NCI-H1092 (cell line): ENCODE data around the gene ZNF880.
"Not testable (repeated sequence)": the region's sequence is repeated elsewhere in the genome, so short reads cannot be mapped to it uniquely, and the experiment has no call there.

Experiments used
- DNase-seq: peaks from one replicate; lab custom pipeline; 2025; lab: John Stamatoyannopoulos, UW

The ZNF880 gene

DNA sequence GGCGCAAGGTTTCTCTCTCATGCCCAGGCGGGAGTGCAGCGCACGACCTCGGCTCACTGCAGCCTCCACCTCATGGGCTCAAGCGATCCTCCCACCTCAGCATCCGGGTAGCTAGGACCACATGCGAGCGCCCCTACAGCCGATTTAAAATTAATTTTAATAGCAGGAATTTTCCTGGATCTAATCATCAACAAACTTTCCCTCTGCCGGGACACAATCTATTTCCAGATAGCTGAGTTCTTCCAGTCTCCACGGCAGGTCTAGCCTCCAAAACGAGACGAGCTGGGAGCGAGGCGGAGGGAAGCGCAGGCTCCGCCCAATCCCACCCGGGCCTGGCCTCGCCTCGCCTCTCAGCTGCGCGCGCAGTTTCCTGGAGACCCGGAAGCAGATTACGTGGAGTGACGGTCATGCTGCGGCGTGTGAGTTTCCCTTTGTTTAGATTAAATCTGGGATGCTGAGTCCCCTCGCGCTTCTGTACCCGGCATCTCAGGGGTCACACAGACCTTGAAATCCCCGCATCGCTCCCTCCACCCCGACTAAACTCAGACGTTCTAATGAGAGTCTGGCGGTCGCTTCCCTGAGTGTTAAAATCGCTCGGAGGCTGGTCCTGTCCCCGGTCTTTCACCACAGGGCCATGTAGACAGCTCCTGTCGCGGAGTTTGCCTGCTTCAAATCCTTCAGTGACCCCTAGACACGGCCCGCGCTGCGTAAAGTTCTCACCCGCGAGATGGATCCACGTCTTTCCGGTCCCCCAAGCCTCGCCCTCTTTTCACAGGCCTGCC is at the start of gene ZNF880:
Gene ZNF880, plus strand, starts transcription at position 365 of the 782 bp plus-strand sequence. Its CDS starts 43 bp downstream, at position 408.
- peak; percentile 51 for DNase-seq

GRCh38 chr19:52322429-52322828 is 47.3 kb upstream of the ZNF880 start:
- no peak for DNase-seq

GRCh38 chr19:52331757-52332156 is 38.0 kb upstream of the ZNF880 start:
- no peak for DNase-seq

DNA sequence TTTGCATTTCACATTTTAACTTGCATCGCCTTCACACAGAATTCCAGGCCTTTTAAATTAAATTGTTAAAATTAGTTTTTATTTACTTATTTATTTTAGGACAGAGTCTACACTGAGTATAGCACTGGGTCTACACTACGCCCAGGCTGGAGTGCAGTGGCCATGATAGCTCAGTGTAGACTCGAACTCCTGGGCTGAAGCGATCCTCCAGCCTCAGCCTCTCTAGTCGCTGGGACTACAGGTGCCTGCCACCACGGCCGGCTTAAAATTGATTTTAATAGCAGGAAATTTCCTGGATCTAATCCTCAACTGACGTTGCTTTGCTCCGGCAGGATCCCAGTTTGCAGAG is 34.0 kb upstream of the ZNF880 start:
- no peak for DNase-seq

GRCh38 chr19:52336117-52336790 is 33.5 kb upstream of the ZNF880 start, which contains the start of gene ZNF610:
ZNF610 (plus strand) TSS chr19:52336243; CDS start chr19:52349173, 12,930 bp downstream.
- DNase-seq = peak; percentile 78

DNA sequence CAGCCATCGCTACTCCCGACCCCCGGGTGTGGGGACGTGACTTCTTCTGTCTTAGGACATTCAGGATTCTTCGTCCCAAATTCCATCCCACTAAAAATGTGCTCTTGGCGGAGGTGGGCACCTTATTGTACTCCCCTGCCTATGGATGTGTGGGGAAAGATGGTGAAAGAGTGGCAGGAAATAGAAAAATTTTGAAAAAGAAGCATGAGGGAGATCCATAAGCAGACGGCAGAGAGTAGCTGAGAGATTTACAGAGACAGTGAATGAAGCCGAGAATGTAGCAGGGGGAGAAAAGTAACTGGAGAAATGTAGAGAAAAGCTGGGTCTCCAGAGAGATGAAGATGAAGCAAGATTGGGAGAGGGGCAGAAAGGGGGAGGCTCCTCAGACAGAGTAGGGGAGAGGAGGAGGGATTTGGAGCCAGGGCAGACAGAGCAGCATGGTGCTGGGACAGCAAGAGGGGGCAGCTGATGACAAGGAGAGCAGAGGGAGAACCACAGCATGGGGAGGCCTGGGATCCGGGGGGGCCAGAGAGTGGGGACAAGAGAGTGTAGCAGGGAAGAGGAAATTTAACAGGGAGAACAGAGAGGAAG is 32.8 kb upstream of the ZNF880 start:
- DNase-seq = no peak

DNA sequence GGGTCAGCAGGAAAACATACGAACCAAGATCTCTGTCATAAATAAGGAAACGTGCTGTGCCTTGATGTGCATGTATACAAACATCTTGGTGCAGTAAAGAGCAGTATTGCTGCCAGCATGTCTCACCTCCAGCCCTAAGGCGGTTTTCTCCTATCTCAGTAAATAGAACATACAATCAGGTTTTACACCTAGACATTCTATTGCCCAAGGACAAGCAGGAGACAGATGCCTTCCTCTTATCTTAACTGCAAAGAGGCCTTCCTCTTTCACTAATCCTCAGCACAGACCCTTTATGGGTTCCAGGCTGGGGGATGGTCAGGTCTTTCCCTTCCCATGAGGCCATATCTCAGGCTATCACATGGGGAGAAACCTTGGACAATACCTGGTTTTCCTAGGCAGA is 30.7 kb upstream of the ZNF880 start:
- DNase-seq = not testable (repeated sequence)

DNA sequence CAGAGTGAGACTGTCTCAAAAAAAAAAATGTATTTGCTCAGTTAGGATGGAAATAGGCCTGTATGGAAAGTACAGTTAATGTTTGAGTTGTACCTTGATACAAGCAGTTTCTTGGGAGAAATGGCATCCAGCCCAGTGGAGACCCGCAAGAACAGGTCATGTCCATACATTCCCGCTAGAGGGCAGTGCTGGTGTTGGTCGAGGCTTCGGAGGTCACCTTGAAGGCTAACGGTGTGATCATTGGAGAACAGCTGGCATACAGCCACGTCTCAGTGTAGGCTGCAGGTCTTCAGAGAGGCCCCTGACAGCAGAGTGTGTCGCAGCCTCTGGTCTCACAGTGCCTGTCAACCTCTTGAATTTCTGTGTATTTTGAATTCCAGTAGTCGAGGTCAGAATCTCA is 26.2 kb upstream of the ZNF880 start:
- peak; percentile 17 for DNase-seq

GRCh38 chr19:52345162-52345561 is 24.6 kb upstream of the ZNF880 start:
- DNase-seq = no peak

- no peak for DNase-seq
Measured at GRCh38 chr19:52351512-52351911, 18.2 kb upstream of the ZNF880 start.

DNA sequence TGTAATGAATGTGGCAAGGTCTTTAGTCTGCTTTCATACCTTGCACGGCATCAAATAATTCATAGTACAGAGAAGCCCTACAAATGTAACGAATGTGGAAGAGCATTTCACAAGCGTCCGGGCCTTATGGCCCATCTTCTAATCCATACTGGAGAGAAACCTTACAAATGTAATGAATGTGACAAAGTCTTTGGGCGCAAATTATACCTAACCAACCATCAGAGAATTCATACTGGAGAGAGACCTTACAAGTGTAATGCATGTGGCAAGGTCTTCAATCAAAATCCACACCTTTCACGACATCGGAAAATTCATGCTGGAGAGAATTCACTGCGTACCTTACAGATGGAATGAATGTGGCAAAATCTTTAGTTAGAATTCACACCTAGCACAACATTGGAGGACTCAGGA is 3.3 kb upstream of the ZNF880 start:
- DNase-seq = no peak

- DNase-seq = no peak
Measured at GRCh38 chr19:52370341-52370710, 603 bp downstream of the ZNF880 start.

DNA sequence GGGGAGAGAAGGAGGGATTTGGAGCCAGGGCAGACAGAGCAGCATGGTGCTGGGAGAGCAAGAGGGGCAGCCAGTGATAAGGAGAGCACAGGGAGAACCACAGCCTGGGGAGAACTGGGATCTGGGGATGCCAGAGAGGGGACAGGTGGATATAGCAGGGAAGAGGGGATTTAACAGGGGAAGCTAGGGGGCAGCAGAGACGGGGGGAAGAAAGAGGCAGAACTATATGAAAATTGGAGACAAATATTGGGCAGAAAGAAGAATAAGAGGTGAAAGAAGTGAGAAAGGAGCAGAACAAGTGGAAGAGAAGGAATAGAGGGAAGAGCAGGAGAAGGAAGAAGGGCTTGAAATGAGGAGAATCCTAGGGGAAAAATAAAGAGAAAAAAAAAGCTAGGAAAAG is 21.4 kb downstream of the ZNF880 start:
- DNase-seq = no peak

GRCh38 chr19:52397310-52398080 is 27.8 kb downstream of the ZNF880 start, which contains the start of gene ZNF528:
ZNF528 (plus strand) TSS chr19:52397849; CDS start chr19:52402014, 4,165 bp downstream.
- DNase-seq = peak; percentile 89

DNA sequence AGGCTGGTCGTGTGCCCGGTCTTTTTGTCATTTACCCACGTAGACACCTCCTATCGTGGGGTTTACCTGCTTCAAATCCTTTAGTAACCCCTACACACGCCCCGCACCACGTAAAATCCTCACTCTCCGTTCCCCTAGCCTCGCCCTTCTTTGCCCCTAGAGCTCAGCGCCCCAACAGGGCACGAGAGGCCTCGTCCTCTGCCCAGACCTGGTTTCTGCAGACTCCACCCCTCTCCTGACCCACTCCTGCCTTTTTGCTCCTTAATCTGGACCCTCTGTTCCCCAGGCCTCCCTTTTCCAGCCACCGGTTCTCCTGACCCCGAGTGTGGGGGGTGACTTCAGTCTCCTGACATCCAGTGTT is 28.3 kb downstream of the ZNF880 start:
- DNase-seq = no peak

DNA sequence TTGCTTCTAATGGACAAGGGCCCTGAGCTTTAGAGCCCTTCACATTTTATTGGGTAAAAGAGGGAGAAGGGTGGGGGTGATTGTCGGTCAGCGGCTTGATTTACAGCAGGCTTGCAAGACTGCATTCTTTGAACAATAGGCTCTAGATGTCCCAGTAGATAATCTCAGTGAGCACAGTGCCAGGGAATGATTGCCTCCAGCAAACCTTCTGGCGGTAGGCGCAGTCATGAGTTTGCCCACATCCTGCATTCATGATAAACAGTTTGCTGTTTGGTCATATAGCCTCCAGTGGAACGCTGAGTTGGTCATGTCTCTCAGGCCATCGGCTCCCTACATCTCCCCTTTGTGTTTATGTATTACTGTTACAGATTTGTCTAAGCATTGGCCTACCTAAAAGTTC is 40.6 kb downstream of the ZNF880 start:
- DNase-seq = no peak

DNA sequence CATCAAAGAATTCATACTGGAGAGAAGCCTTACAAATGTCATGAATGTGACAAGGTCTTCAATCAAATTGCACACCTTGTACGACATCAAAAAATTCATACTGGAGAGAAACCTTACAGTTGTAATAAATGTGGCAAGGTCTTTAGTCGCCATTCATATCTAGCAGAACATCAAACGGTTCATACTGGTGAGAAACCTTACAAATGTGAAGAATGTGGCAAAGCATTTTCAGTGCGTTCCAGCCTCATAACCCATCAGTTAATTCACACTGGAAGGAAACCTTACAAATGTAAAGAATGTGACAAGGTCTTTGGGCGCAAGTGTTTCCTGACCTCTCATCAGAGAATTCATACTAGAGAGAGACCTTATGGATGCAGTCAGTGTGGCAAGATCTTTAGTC is 46.0 kb downstream of the ZNF880 start:
- no peak for DNase-seq

- no peak for DNase-seq
Measured at GRCh38 chr19:52428937-52429336, 59.2 kb downstream of the ZNF880 start, which contains the start of gene ZNF534. ZNF534 (plus strand) TSS chr19:52429148; CDS start chr19:52431475, 2,327 bp downstream.
